ENCODE data around the gene FOSB.
"Not testable (repeated sequence)": the region's sequence is repeated elsewhere in the genome, so short reads cannot be mapped to it uniquely, and the experiment has no call there.

The FOSB gene

GRCh38 chr19:45508861-45509691 is 41.3 kb downstream of the FOSB start:
- peaks cover 7% of the 10 kb centered on the region for H3K4me1 ChIP-seq

GRCh38 chr19:45509692-45510015 is 41.9 kb downstream of the FOSB start:
- Histone ChIP-seq H3K4me3 (ENCODE audit: low read depth, low read length) (no peak overlapping the region), H3K27ac (peak overlapping the region; percentile 81), H3K4me1 (peaks cover 11% of the 10 kb centered on the region), H3K9ac (no peak overlapping the region), H3K4me2 (ENCODE audit: low read length) (peak overlapping the region; percentile 84), H3K79me2 (peaks cover 15% of the 10 kb centered on the region), H3K36me3 (ENCODE audit: control insufficient read depth, insufficient read depth, low read length) (no peaks in the 10 kb centered on the region), H3K9me3 (ENCODE audit: control insufficient read depth, low read length) (no peaks in the 10 kb centered on the region), H2AFZ (peak overlapping the region; percentile 59), H3K27me3 (ENCODE audit: control insufficient read depth, insufficient read depth, low read length) (no peaks in the 10 kb centered on the region)
- no peak for TF ChIP-seq CTCF (IDR thresholded peaks at IDR 0.05)

More at GRCh38 chr19:45508861-45509691, 41.3 kb downstream of the FOSB start:
- Histone ChIP-seq H2AFZ (peak overlapping the region; percentile 59), H3K4me3 (ENCODE audit: low read depth, low read length) (peak overlapping the region; percentile 92), H3K4me2 (ENCODE audit: low read length) (peak overlapping the region; percentile 84), H3K36me3 (ENCODE audit: control insufficient read depth, insufficient read depth, low read length) (no peaks in the 10 kb centered on the region), H3K27ac (peak overlapping the region; percentile 81), H3K9ac (peak overlapping the region; percentile 15), H3K27me3 (ENCODE audit: control insufficient read depth, insufficient read depth, low read length) (no peaks in the 10 kb centered on the region), H3K9me3 (ENCODE audit: control insufficient read depth, low read length) (no peaks in the 10 kb centered on the region), H3K79me2 (peaks cover 15% of the 10 kb centered on the region)
- no peak for TF ChIP-seq CTCF (IDR thresholded peaks at IDR 0.05)

GRCh38 chr19:45510352-45510751 is 42.6 kb downstream of the FOSB start:
- H2AFZ ChIP-seq; H3K4me3 ChIP-seq (ENCODE audit: low read depth, low read length); H3K27me3 ChIP-seq (ENCODE audit: control insufficient read depth, insufficient read depth, low read length); H3K36me3 ChIP-seq (ENCODE audit: control insufficient read depth, insufficient read depth, low read length); H3K4me2 ChIP-seq (ENCODE audit: low read length); H3K9me3 ChIP-seq (ENCODE audit: control insufficient read depth, low read length); H3K9ac ChIP-seq; H3K27ac ChIP-seq: not testable (repeated sequence)
- Histone ChIP-seq H3K4me1 (peaks cover 11% of the 10 kb centered on the region), H3K79me2 (peaks cover 18% of the 10 kb centered on the region)

- H3K79me2 ChIP-seq = peaks cover 18% of the 10 kb centered on the region
- H3K9me3 ChIP-seq (ENCODE audit: control insufficient read depth, low read length) = no peaks in the 10 kb centered on the region
- TF ChIP-seq CTCF (IDR thresholded peaks at IDR 0.05) = no peak
- no peak overlapping the region for H3K27ac ChIP-seq
- no peaks in the 10 kb centered on the region for H3K36me3 ChIP-seq (ENCODE audit: control insufficient read depth, insufficient read depth, low read length)
- H3K4me2 ChIP-seq (ENCODE audit: low read length) = no peak overlapping the region
- H3K27me3 ChIP-seq (ENCODE audit: control insufficient read depth, insufficient read depth, low read length) = no peaks in the 10 kb centered on the region
- peaks cover 11% of the 10 kb centered on the region for H3K4me1 ChIP-seq
- H3K9ac ChIP-seq = no peak overlapping the region
- H2AFZ ChIP-seq = no peak overlapping the region
- H3K4me3 ChIP-seq (ENCODE audit: low read depth, low read length) = no peak overlapping the region
These were observed 43.3 kb downstream of the FOSB start for GRCh38 chr19:45511074-45511473.

GRCh38 chr19:45512881-45513483 is 45.2 kb downstream of the FOSB start:
- Histone ChIP-seq H3K4me3 (ENCODE audit: low read depth, low read length) (no peak overlapping the region), H3K27me3 (ENCODE audit: control insufficient read depth, insufficient read depth, low read length) (no peaks in the 10 kb centered on the region), H3K9ac (no peak overlapping the region), H2AFZ (no peak overlapping the region), H3K79me2 (peaks cover 13% of the 10 kb centered on the region), H3K9me3 (ENCODE audit: control insufficient read depth, low read length) (no peaks in the 10 kb centered on the region), H3K27ac (no peak overlapping the region), H3K4me2 (ENCODE audit: low read length) (no peak overlapping the region), H3K4me1 (peaks cover 11% of the 10 kb centered on the region), H3K36me3 (ENCODE audit: control insufficient read depth, insufficient read depth, low read length) (no peaks in the 10 kb centered on the region)
- no peak for TF ChIP-seq CTCF (IDR thresholded peaks at IDR 0.05)
